ENCODE measurements around the gene TMOD3.
"Not testable (repeated sequence)": the region's sequence is repeated elsewhere in the genome, so short reads cannot be mapped to it uniquely, and the experiment has no call there.

Gene TMOD3

DNA sequence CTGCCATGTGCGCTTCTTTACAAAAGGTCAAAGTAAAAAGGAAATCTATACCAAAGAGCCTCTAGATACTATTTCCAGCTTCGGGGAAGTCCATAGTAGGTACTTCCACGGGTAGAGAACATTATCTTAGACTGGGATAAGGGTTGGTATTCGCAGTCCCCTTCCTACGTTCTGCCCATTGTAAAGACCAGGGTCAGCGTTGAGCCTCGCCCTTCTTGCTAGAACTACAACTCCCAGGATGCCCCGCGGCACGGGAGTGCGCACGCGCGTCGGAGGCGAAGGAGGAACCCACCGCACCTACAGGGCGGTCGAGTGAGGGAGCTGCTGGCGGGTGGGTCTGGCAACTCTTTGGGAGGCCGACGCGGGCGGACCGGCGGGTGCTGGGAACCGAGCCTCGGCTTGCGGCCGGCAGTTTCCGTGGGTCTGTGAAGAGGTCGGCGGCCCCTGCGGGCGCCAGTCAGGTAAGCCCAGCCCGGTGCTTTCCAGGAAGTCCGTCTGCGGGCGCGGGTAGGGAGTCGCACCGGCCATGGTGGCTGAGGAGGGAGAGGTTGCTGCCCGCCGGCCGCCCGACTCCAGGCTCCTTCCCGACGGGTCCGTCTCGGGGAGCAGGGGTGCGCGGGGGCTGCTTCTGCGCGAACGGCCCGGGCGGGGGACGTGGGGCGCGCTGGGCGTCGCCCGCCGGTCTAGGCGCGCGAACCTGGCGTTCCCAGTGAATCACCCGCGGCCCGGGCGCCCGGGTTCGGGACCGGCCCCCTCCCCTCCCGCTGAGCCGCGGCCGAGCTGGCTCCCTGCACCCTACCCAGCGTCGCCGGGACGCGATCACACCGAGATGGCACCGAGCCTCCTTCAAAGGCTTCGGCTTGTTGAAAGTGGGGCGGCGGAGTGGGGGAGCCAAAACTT is at the start of gene TMOD3:
TSS of gene TMOD3 (plus strand) at position 278 of the 900 bp plus-strand sequence. CDS start 33,232 bp downstream, outside the sequence.
- peak; percentile 70 to 90 (median 72) for DNase-seq (ENCODE audit: low read depth in 3 of 3, low spot score in 1 of 3)

DNA sequence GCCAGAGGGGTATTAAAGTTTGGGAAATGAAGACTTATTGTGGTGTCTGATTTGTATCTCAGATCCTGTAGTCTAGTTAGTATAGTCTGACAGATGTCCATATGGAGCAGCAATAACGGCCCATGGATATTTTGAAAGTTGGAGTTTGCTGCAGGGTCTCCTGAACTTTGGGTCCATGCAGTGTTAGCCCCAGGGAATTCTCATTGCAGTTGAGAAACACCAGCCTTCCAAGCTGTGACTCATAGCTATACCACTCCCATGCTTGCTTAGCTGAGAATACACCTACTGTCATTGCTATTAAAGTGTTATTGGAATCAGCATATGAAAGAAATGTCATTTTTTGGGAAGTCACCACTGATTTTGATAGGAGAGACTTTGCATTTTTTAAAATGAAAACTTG is 48.8 kb upstream of the TMOD3 start:
- no peak for DNase-seq (ENCODE audit: low read depth in 3 of 3, low spot score in 1 of 3)

DNA sequence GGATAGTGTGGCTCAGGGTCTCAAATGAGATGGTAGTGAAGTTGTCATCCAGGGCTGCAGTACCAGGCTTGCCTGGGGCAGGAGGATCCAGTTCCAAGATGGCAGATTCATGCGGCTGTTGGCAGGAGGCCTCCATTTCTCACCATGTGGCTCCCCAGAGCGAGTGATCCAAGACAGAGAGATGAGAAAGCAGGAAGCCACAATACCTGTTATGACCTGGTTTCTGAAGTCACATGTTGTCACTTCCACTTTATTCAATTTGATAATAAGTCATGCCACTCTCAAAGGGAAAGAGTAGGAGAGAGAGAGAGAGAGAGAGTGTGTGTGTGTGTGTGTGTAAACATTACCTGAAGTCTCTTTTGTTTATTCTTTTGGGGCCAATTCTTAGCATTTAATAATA is 47.9 kb upstream of the TMOD3 start:
- DNase-seq (ENCODE audit: low read depth in 3 of 3, low spot score in 1 of 3), result no peak

DNA sequence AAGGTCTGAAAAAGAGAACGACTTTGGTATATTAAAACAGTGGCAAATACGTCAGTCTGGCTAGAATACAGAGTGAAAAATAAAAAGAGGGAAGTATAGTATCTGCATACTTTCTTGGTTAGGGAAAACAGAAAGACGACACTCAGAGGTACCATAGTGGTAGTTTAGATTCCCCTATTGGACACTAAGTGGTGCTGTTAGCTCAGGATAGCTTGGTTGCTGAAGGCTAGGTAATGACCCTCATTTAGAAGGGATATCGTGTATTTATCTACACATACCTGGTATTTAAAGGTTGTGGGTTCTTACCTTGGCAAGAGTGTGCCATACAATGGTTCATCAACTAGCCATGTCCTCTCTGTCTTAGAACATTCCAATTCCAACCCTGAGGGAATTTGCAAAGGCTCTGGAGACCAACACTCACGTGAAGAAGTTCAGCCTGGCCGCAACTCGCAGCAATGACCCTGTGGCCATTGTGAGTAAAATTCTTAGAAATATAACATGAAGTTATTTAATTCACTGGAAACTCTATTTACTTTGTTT is 47.0 kb upstream of the TMOD3 start:
- no peak for DNase-seq (ENCODE audit: low read depth in 3 of 3, low spot score in 1 of 3)

DNA sequence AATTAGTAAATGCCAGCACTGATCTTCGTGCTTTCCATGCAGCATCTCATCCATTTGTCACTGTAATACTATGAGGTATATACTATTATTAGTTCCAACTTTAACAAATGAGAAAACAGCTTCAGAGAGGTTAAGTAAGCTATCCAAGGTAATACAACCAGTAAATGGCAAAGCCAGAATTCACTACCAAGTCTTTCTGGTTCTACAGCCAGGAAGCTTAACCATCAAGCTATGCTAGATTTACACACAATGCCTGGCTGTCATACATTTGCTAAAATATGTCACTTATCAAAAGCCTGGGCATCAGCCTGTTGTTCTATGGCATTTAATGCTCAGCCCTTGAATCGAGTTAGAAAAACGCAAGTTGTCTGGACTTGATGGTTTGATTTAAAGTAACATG is 45.5 kb upstream of the TMOD3 start:
- no peak for DNase-seq (ENCODE audit: low read depth in 3 of 3, low spot score in 1 of 3)

DNA sequence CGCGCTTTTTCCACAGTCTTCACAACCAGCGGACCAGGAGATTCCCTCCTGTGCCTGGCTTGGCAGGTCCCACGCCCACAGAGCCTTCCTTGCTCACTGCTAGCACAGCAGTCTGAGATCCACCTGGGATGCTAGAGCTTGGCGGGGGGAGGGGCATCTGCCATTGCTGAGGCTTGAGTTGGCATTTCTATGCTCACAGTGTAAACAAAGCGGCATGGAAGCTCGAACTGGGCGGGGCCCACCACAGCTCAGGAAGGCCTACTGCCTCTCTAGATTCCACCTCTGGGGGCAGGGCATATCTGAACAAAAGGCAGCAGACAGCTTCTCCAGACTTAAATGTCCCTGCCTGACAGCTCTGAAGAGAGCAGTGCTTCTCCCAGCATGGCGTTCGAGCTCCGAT is 42.3 kb upstream of the TMOD3 start:
- not testable (repeated sequence) for DNase-seq (ENCODE audit: low read depth in 3 of 3, low spot score in 1 of 3)

DNA sequence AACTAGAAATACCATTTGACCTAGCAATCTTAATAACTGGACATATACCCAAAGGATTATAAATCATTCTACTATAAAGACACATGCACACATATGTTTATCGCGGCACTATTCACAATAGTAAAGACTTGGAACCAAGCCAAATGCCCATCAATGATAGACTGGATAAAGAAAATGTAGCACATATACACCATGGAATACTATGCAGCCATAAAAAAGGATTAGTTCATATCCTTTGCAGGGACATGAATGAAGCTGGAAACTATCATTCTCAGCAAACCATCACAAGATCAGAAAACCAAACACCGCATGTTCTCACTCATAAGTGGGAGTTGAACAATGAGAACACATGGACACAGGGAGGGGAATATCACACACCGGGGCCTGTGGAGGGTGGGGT is 37.0 kb upstream of the TMOD3 start:
- not testable (repeated sequence) for DNase-seq (ENCODE audit: low read depth in 3 of 3, low spot score in 1 of 3)

DNA sequence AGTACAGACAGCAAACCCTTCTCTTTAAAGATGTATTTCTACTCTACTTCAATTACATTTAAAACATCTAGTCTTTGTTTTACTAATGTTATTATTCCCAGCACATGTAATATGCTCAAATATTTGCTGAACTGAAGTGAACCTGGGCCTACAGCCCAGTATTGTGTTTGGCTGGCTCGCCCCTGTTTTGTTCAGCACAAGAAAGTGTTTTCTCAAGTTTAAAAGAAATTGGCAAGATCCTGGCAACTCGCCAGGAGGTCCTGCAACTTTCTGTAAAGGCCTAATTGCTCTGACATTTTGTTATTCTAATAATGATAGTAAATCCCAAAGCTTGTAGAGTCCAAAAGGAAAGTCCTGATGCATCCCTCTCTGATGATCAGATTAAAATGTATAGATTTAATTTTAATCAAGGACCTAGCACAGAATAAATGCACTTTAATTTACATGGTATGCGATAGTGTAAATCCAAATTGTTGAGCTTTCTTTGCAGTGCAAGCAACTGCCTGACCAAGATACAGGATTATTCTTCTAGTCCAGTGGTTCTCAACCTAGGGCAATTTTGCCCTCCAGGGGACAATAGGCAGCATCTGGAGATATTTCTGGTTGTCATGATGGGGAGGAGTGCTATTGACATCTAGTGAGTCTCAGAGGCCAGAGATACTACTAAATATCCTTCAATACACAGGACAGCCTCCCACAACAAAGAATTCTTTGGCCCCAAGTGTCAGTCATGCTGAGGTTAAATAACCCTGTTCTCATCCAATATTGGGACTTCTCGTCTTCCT is 35.7 kb upstream of the TMOD3 start:
- DNase-seq (ENCODE audit: low read depth in 3 of 3, low spot score in 1 of 3), result no peak

DNA sequence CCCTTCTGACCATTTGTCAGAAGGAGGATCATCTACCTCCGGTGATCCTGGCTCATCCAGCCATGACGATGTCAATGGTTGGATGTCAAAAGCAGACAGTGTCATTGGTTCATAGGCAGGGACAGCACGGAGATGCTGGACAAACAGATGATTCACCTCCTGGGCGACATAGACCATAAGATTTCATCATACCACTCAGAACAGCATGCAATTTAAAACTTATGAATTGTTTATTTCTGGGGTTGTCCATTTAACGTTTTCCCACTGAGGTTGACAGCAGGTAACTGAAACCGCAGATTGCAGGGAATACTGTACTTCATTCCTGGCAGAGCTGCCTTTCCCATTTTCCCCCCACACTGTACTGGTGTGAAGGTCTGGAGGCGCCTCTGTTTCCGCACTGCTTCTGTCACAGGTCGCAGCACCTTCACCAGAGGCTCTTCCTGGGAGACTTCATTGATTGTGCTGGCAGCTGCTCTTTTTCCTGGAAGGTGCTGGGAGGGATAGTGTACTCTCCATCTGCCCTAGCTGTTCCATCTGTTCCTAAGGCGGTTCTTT is 32.5 kb upstream of the TMOD3 start:
- DNase-seq (ENCODE audit: low read depth in 3 of 3, low spot score in 1 of 3), result no peak

DNA sequence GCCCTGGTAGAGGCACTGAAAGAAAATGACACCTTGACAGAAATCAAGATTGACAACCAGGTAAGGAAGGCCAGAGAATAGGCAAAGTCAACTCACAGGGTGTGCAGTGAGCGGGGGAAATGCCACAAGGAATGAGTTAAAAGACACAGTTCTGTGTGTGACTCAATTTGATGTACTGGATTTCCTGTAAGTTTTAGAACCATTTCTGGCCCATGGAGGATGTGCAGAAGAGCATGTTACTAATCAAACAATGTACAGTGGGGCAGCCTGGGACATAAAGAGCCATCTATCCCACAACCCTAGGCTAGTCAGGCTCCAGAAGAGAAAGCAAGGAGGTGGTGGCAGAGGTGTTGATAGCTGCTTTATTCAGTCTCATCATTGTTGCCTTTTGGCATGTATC is 31.2 kb upstream of the TMOD3 start:
- DNase-seq (ENCODE audit: low read depth in 3 of 3, low spot score in 1 of 3), result no peak

DNA sequence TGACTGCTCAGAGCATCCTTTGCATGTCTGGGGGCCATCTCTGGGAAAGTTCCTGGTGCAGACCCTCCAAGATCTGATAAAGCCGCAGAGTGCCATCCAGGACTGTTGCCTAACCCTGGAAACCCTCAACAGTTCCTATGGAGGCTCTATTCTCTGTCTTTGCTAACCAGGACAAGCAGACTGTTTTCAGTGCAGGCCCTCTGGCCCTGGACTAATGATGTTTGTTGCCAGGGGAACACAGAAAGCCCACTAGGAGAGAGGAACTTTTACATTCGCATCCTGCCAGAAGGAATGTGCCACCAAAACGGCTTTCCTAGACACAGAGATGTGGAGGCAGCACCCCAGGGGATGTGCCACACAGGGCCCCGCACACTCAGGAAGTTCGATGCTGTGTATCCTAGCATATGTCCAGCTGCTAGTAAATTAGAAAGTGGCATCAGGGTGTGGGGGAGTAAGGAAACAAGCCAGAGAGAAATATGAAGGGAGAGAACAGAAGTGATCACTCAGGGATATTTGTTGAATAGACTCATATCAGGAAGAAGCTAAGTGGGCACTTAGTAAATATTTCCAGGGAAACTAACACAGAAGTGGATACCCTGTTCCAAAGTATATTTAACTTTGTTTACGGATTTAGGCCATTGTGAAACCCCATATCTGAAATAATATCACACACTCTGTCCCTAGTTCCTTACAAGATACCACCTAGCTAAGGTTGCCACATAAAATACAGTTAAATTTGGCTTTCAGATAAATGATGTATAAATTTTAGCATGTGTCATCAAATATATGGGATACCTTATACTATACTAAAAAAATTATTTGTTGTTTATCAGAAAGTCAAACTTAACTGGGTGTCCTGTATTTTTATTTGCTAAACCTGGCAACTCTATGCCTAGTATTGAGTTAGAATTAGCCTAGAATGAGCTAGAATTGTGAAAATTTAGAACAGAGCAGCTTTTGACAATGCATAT is 29.9 kb upstream of the TMOD3 start:
- no peak for DNase-seq (ENCODE audit: low read depth in 3 of 3, low spot score in 1 of 3)

DNA sequence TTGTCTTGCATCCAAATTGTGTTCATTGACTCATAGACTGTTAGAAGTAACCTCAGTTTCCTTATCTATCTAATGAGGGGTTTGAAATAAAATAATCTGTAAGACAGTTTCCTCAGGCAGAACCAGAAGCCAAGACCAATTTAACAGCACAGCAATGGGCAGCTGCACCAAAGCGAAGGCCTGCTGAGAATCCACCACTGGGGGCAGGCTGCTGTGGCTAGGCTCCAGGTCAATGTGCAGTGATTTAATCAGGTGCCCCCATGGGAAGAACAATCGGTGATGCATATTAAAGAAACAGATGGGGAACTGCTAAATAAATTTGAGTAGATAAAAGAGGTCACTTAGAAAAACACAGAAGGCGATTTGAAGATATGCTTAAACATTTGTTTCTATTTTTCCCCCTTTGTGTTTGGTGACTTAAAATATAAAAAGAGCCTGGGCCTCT is 28.0 kb upstream of the TMOD3 start:
- DNase-seq (ENCODE audit: low read depth in 3 of 3, low spot score in 1 of 3), result no peak

DNA sequence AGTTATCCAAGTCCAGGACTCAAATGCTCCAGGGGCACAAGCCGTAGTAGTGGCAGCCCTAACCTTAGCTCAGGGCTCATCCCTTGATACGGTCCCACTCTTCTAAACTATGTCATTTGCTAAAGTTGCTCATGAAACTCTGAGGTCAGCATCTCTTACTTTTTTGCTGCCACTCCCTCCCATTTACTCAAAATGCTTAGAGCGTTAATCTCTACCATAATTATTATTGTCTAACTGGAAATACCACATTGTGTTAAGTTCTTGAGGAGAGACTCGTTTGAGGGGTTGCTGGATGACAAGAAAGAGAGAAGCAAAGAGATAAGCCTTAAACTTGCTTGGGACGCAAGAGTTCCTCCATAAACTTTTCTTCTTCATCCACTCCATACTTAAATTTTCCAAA is 26.9 kb upstream of the TMOD3 start:
- no peak for DNase-seq (ENCODE audit: low read depth in 3 of 3, low spot score in 1 of 3)

DNA sequence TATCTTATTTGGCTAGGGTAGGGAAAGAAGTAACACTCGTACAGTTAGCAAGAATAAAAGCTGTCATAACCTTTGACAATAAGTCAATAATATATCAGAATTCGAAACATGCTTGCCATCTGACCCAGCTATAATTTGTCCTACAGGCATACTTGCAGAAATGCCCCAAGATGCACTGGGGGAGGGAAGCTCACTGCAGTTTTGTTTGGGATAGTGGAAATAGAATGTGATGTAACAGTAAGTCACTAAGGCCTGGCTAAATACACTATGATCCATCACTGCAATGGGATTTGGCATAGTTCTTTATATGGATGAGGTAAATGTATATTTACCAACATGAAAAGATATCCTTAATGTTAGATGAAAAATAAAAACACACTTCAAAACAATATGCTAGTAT is 25.5 kb upstream of the TMOD3 start:
- no peak for DNase-seq (ENCODE audit: low read depth in 3 of 3, low spot score in 1 of 3)

DNA sequence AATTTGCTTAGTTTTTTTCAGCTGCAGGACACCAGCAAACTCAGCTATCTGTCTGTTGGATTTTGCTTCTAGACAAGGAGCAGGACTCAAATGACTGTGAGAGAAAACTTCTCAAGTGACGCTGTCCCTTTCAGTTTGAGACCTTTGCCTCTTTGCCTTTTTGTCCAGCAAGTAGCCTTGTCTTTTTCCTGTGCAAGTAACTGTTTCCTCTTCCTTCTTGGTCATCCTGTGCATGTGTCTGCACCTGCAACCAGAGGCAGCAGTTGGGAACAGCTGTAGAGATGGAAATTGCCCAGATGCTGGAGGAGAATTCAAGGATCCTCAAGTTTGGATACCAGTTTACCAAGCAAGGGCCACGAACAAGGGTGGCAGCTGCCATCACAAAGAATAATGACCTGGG is 23.3 kb upstream of the TMOD3 start:
- DNase-seq (ENCODE audit: low read depth in 3 of 3, low spot score in 1 of 3), result no peak

DNA sequence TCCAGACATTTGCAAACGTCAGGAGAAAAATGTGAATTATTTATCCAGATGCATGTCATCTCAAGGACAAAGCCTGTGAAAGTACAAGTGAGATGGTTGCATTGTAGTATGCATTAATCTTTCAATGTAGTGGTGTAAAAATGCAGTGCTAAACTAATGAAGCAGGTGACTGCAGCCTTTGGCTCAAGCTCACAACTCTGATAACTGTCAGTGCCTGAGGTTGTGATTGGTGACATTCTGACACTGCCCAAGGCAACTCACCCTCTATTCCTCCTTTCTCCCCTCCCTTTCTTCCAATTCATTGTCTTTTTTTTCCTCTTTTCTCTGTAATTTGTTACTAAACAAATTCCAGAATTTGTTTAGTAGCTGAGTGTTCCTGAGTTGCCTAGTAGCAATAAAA is 20.0 kb upstream of the TMOD3 start:
- DNase-seq (ENCODE audit: low read depth in 3 of 3, low spot score in 1 of 3), result no peak

DNA sequence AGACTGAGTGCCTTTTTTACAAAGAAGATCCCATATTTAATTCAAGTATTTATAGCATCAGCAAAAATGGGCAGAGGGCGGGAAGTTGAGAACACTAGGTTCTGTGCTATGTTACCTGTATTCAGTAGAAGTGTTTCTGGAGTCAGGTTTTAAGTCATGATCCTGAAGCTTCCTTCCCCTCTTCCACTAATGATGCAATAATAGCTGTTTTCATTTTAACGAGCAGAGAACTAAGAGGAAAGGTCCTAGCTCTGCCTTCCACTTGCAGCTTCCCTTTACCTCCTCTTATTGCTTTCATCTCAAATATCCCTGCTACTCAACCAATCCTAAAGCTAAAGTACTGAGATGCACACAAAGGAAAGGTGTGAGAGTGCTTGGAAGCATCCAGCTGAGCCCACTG is 16.9 kb upstream of the TMOD3 start:
- DNase-seq (ENCODE audit: low read depth in 3 of 3, low spot score in 1 of 3), result no peak

DNA sequence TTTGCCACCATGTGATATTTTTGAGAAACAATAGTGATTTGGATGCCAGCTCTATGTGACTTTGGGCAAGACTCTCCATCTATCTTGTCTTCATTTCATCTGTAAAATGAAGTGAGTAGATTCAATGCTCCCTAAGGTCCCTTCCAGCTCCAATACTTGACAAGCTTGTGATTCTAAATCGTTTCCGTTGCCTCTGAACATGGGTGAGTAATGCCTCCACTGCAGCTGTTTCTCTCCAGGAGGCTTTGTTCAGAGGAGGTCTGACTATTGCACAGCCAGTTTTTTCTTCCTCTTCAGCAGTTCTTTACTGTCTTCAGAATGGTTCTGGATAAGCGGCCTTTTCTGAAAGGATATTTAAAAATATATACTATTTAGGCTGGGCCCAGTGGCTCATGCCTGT is 14.8 kb upstream of the TMOD3 start:
- DNase-seq (ENCODE audit: low read depth in 3 of 3, low spot score in 1 of 3), result no peak

DNA sequence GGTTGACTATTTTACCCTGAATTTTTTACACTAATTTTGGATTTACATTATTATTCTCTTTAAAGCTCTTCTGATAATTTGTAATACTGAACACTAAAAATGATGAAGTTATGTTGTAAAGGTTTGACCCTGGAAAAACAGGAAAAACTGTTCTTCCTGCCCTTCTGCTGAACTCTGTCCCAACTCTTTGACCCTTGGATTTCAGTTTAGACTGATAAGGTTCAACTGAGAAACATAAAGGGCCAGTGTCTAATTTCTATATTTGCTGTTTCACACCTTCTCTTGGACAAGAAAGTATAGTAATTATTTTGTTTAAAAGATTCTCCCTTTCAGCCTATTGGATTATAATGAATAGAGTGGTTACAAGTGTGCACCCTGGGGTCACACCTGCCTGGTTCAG is 12.8 kb upstream of the TMOD3 start:
- no peak for DNase-seq (ENCODE audit: low read depth in 3 of 3, low spot score in 1 of 3)

DNA sequence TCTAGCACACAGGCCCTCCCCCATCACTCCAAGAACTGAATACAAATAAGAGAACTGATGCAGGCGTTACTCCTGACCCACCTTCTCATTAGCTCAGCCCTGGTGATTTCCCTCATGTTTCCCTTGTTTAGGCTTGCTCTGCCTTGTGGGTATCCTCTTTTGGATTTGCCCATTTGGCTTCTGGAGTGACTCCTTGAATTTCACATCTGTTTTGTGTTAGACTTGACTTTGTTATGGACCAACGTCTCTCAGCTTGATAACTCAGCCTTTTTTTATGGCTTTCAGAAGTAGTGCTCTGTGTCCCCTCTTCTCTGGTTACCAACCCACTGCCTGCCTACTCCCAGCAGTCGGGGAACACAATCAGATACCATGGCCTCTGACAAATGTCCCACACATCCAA is 11.3 kb upstream of the TMOD3 start:
- no peak for DNase-seq (ENCODE audit: low read depth in 3 of 3, low spot score in 1 of 3)

DNA sequence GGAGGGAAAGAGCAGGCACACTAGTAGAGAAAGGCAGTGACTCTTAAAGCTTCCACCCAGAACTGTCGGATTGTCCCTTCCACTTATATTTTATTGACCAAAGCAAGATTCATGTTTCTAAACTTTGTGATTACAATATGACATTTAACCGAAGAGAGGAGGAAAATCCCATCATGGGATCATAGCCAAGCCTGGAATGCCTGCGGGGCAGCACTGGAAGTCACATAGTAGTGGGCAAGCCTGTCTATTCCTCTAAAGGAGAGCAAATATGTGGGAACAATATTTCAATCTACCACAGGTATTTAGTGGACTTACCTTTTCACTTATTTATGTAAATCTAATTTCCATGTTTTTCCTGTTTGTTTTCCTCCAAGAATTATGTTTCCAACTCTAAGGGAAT is 3.8 kb upstream of the TMOD3 start:
- DNase-seq (ENCODE audit: low read depth in 3 of 3, low spot score in 1 of 3), result no peak
